Stomach (tissue), 9 donors: Measurements from ENCODE around the gene HTR3C. TPM values are rescaled to one million over a fixed set of nuclear protein-coding genes. Genes with fewer than 3 reads are reported as not detected.

Source experiments
- DNase-seq, 2 donors: peaks; one replicate each; pipeline versions ENCODE4 v3.0.0 to v3.0.0-alpha.2; 2013 to 2019
- H3K27ac ChIP-seq, 5 donors: fragments of 200-600 bp in 4 of 5; sonication (generic) in 4 of 5; one replicate each; pipeline ENCODE4 v1.5.1; 2013 to 2019; ENCODE audit warnings: mild to moderate bottlenecking in 1 of 5, moderate library complexity in 1 of 5
- H3K27me3 ChIP-seq, 3 donors: fragments of 200-600 bp; sonication (generic); one replicate each; pipeline ENCODE4 v1.5.1; 2017 to 2019; ENCODE audit warnings: mixed run types in 1 of 3
- H3K36me3 ChIP-seq, 4 donors: fragments of 200-600 bp; sonication (generic); 1 replicate in 3 of 4; 2 replicates in 1 of 4; pipeline ENCODE4 v1.5.1; 2016 to 2019
- H3K4me1 ChIP-seq, 4 donors: fragments of 200-600 bp; sonication (generic); one replicate each; pipeline ENCODE4 v1.5.1; 2016 to 2019
- H3K4me3 ChIP-seq, 4 donors: fragments of 200-600 bp; sonication (generic) in 3 of 4; one replicate each; pipeline ENCODE4 v1.5.1; 2016 to 2019; ENCODE audit warnings: mild to moderate bottlenecking in 1 of 4
- H3K9me3 ChIP-seq, 4 donors: fragments of 200-600 bp; sonication (generic); one replicate each; pipeline ENCODE4 v1.5.1; 2016 to 2019
- CTCF ChIP-seq, 7 experiments: fragments of 450-650 bp in 4 of 7; fragments of 200-600 bp in 3 of 7; sonication (generic) in 3 of 7; IDR thresholded peaks; one replicate each; pipeline ENCODE4 v1.5.1; 2016 to 2019; ENCODE audit warnings: antibody characterized with exemption in 7 of 7, control low read depth in 2 of 7, mild to moderate bottlenecking in 1 of 7
- EP300 ChIP-seq: sonication (generic); formaldehyde crosslinking; IDR thresholded peaks from one replicate; pipeline ENCODE4 v1.6.1; 2017; ENCODE audit warnings: antibody characterized with exemption
- POLR2A ChIP-seq, 4 donors: fragments of 450-650 bp; IDR thresholded peaks; one replicate each; pipeline ENCODE4 v1.6.1; 2016; ENCODE audit warnings: antibody characterized with exemption in 4 of 4, control low read depth in 2 of 4, mild to moderate bottlenecking in 1 of 4, moderate library complexity in 1 of 4
- POLR2AphosphoS5 ChIP-seq, 3 donors: sonication (generic); formaldehyde crosslinking; IDR thresholded peaks; one replicate each; pipeline ENCODE4 v1.6.1; 2016; ENCODE audit warnings: antibody characterized with exemption in 3 of 3
- WGBS, 5 donors: extraction: QIAGEN DNeasy Blood & Tissue Kit in 3 of 5; methylation state at CpG; one replicate each; pipeline versions ENCODE4 v1.1.5 to v1.1.7; 2013 to 2018; 5-methylcytosine and 5-hydroxymethylcytosine counted together
- intact Hi-C: fragments of 100-400 bp; cut with DNase I; formaldehyde crosslinking; loops from one replicate; pipeline ENCODE4 v1.15.1; 2023; ENCODE audit warnings: low total_unique reads
- polyA plus RNA-seq, 3 donors: library from polyadenylated mRNA; stranded (reverse); fragments of 200-250 nt; gene quantifications; one replicate each; pipeline ENCODE4 v1.2.3, GENCODE V29; 2013
- total RNA-seq, 5 donors: library from RNA; depleted of rRNA; stranded (reverse); fragments of >200 nt; gene quantifications; one replicate each; pipeline versions ENCODE4 v1.1.0 to v1.2.3, GENCODE V29; 2014 to 2016
- donor health status: healthy with polysubstance abuse.
- donor health status: Bipolar disorder and iron deficiency.
- donor health status: healthy.

HTR3C gene
- total and polyA plus RNA-seq, 8 donors = not detected

DNA sequence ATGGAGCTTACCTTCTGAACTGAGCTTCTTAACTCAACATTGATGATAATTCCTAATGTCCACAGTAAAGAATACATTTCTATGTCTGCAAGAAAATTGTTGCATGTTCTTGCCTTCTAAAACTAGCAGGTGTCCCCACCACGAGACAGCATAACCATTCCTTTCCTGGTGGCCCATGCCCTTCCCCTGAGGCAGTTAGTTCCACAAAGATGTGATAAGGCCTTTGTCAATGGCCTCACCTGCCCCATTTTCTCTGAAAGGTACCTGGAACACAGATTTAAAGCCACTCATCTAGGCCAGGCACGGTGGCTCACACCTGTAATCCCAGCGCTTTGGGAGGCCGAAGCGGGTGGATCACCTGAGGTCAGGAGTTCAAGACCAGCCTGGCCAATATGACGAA, 23.1 kb downstream of the HTR3C start:
- no peaks in the 10 kb centered on the region for H3K36me3 ChIP-seq
- intact Hi-C loops = no loop called here
- DNase-seq = no peak
- H3K27ac ChIP-seq = no peak overlapping the region
- H3K9me3 ChIP-seq = no peaks in the 10 kb centered on the region
- no peak overlapping the region for H3K4me3 ChIP-seq
- 81 to 93% (median 84%) methylated on average over 6 of the region's 6 CpGs for WGBS, 5 donors
- TF ChIP-seq POLR2AphosphoS5 (IDR thresholded peaks at IDR 0.05) (no peak), EP300 (no peak), POLR2A (IDR thresholded peaks at IDR 0.05) (no peak), CTCF (IDR thresholded peaks at IDR 0.05) (no peak)
- H3K4me1 ChIP-seq = no peaks in the 10 kb centered on the region
- no peaks in the 10 kb centered on the region for H3K27me3 ChIP-seq

- DNase-seq = no peak
- H3K4me1 ChIP-seq = no peaks in the 10 kb centered on the region
- no peaks in the 10 kb centered on the region for H3K27me3 ChIP-seq
- no peak overlapping the region for H3K4me3 ChIP-seq
- 52 to 69% (median 59%) methylated on average over 5 of the region's 5 CpGs for WGBS, 5 donors
- H3K9me3 ChIP-seq = no peaks in the 10 kb centered on the region
- no peaks in the 10 kb centered on the region for H3K36me3 ChIP-seq
- intact Hi-C loops = no loop called here
- H3K27ac ChIP-seq = no peak overlapping the region
- no peak for TF ChIP-seq CTCF (IDR thresholded peaks at IDR 0.05)
- TF ChIP-seq POLR2AphosphoS5 (IDR thresholded peaks at IDR 0.05) = no peak
- TF ChIP-seq POLR2A (IDR thresholded peaks at IDR 0.05) = no peak
- no peak for TF ChIP-seq EP300
Observed at GRCh38 chr3:184077881-184078280, 25.0 kb downstream of the HTR3C start.

DNA sequence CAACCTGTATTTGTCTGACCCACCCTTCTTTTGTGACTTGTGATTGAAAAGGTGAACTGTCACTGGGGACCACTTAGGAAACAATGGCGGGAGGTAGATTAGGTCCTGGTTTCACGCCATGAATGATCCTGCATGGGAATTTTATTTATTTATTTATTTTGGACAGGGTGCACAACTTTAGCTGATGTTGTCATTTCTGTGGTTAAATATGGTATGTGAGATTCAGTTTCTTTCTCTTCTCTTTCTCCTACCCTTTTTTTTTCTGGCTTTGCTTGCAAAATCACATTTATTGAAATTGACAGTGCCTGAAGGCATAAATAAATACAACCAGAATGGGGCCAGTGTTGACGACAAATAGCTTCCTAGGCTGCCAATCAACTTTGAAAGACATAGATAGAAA, 26.0 kb downstream of the HTR3C start:
- DNase-seq = no peak
- TF ChIP-seq EP300 (no peak), CTCF (IDR thresholded peaks at IDR 0.05) (no peak), POLR2A (IDR thresholded peaks at IDR 0.05) (no peak), POLR2AphosphoS5 (IDR thresholded peaks at IDR 0.05) (no peak)
- Histone ChIP-seq H3K4me1 (no peaks in the 10 kb centered on the region), H3K4me3 (no peak overlapping the region), H3K36me3 (no peaks in the 10 kb centered on the region), H3K27me3 (no peaks in the 10 kb centered on the region), H3K9me3 (no peaks in the 10 kb centered on the region), H3K27ac (no peak overlapping the region)
- WGBS, 5 donors = 76 to 89% (median 87%) methylated on average over 3 of the region's 3 CpGs
- intact Hi-C loops = no loop called here

DNA sequence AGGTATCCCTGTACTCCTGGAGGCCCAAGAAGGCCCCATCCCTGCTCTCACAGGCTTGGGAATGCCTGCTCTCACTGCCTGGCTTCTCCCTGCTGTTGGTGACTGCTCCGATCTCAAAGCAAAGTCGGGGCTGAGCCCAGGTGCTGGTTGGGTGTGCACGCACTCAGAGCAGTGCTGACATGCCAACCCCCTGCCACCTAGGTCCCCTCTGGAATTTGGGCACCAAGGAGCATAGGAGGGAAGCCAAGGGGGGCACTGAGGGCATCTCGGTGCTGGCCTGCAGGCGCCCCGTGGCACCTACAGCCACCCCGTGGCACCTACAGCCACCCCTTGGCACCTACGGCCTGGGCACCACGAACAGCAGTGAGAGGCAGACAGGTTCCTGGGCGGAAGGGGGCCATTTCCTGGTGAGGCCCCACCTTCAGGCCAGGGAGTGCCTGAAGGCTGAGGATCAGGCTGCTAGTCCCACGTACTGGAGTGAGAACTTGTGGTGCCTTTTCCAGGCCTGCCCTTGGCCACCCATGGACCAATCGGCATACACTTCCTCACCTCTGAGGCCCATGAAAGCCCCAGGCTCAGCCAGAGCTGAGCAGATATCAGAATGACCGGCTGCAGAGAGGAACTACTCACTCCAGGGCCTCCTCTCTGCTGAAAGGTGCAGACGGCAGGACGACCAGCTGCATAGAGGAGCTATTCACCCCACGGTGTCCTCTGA, 28.4 kb downstream of the HTR3C start:
- no peaks in the 10 kb centered on the region for H3K36me3 ChIP-seq
- intact Hi-C loops = no loop called here
- H3K4me3 ChIP-seq = no peak overlapping the region
- WGBS, 5 donors = 82 to 90% (median 88%) methylated on average over 11 to 16 of the region's 16 CpGs
- DNase-seq = no peak
- H3K9me3 ChIP-seq = peaks cover 0 to 3% (median 0%) of the 10 kb centered on the region in 4 donors
- H3K27ac ChIP-seq = no peak overlapping the region
- no peak for TF ChIP-seq EP300
- no peak for TF ChIP-seq POLR2A (IDR thresholded peaks at IDR 0.05)
- TF ChIP-seq CTCF (IDR thresholded peaks at IDR 0.05) = no peak
- TF ChIP-seq POLR2AphosphoS5 (IDR thresholded peaks at IDR 0.05) = no peak
- no peaks in the 10 kb centered on the region for H3K27me3 ChIP-seq
- H3K4me1 ChIP-seq = no peaks in the 10 kb centered on the region
